ENCODE results near the gene SH3BP2.
"Not testable (repeated sequence)": the region's sequence is repeated elsewhere in the genome, so short reads cannot be mapped to it uniquely, and the experiment has no call there.

SH3BP2 gene

DNA sequence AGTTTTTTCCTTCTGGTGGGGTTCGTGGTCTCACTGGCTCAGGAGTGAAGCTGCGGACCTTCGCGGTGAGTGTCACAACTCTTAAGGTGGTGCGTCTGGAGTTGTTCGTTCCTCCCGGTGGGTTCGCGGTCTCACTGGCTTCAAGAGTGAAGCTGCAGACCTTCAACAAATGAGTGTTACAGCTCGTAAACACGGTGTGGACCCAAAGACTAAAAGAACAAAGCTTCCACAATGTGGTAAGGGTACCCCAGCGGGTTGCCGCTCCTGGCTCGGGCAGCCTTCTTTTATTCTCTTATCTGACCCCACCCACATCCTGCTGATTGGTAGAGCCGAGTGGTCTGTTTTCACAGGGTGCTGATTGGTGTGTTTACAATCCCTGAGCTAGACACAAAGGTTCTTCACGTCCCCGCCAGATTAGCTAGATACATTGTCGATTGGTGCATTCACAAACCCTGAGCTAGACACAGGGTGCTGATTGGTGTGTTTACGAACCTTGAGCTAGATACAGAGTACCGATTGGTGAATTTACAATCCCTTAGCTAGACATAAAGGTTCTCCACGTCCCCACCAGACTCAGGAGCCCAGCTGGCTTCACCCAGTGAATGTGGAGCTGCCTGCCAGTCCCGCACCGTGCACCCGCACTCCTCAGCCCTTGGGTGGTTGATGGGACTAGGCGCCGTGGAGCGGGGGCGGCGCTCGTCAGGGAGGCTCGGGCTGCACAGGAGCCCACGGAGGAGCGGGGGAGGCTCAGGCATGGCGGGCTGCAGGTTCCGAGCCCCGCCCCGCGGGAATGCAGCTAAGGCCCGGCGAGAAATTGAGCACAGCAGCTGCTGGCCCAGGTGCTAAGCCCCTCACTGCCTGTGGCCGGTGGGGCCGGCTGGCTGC, 30.2 kb upstream of the SH3BP2 start:
- not testable (repeated sequence) for DNase-seq (ENCODE audit: low read depth)

DNA sequence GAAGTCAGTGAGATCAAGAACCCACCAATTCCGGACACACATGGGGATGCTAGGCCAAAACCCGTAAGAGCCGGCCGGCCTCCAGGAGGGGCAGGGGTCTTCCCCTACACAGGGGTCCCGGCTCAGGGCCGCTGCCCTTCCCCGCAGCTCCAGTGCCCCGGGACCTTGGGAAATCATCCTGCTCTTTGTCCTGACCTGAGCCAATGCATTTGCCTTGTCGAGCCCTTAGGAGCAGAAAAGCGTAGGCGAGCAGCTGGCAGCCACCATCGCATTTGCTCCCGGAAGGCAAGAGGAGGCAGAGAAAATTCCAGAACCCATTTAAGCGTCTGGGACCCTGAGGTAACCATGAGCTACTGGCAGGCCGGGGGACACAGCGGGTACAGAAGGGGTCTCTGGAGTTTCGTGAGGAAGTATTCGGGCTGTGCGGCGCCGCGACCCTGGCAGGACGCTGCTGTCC, 29.3 kb upstream of the SH3BP2 start:
- DNase-seq (ENCODE audit: low read depth) = no peak

DNA sequence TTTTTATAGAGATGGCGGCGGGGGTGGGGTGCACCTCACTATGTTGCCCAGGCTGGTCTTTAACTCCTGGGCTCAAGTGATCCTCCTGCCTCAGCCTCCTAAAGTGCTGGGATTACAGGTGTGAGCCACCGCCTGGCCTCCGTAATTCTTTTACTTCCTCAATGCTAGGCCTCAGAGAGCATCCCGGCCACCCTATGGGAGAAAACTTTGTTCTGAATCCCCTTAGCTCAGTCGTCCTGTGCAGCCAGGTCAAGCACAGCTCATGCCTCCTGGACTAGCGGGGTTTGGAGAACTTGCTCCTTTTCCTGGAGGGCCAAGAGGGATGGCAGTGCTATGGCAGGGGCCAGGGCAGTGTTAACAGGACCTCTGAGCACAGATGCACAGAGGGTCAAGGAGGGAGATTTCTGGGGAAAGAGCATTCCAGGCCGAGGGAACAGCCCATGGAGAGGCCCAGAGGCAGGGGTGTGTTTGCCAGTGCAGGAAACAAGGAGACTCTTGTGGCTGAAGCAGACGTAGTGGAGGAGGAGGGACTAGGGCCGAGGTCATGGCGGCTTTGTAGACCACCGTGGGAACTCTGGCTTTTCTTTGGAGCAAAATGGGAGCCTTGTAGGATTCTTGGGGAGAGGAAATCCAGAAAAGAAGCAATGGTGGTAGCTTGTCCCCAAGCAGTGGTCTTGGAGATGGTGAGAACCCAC, 26.9 kb upstream of the SH3BP2 start:
- DNase-seq (ENCODE audit: low read depth) = no peak

DNA sequence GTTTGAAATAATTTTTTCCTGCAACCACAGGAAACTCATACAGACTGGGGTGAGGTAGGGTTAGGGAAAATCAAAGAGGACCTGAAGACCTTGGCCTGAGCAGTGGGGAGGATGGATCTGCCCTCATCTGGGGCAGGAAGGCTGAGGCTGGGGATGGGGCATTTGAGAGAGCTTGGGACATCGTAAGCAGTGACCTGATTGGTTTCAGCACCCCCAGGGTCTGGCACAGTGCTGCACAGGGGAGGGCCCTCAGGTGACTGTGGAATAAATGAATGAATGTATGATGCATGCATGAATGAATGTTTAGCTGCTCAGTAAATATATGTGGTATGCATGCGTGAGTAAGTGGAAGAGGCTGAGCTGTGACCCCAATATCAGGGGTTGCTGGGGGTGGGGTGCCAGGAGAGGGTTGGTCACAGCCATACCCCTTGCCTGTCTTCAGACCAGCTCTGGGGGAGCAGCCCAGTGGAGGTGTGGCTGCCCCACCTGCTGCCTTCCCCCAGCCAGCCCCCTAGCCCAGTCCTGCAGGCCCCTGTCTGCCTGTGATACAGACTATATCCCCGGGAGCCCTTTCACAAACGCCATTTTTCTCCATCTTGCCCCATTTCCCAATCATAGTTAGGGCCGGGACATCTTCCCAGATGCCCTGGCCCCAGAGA, 25.7 kb upstream of the SH3BP2 start:
- DNase-seq (ENCODE audit: low read depth) = no peak

DNA sequence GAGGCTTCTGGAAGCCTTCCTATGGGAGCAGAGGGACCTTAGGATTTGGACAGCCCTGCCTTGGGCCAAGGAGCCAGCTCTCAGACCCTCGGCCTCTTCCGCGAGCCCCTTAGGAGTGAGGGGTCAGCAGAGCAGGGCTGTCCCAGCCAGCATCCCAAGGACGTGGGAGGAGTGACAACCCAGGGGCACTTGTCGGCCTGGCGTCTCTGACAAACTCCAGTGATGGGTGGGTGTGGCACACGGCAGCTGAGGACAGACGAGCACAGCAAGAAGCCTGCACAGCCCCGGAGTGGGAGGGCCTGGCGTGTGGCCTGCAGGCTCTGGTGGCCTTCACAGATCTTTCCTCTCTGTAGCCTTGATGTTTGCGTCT, 25.2 kb upstream of the SH3BP2 start:
- DNase-seq (ENCODE audit: low read depth) = no peak

DNA sequence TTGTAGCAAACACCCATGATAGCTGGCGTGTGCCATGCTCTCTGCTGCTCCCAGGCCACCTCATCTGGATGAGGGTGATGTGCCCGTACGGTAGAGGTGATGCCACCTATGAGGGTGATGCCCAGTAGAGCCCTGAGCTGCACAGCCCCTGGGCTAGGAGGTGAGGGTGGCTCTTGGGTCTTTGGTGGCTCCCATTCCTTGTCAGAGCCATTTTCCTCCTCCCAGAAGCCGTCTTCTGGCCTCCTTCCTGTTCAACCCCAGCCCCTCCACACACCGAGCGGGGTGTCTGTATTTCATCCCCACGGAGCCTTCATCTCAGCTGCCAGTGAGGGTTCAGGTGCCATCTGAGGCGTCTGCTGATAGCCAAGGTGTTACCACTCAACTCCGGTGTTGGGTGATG, 24.8 kb upstream of the SH3BP2 start:
- DNase-seq (ENCODE audit: low read depth) = no peak

DNA sequence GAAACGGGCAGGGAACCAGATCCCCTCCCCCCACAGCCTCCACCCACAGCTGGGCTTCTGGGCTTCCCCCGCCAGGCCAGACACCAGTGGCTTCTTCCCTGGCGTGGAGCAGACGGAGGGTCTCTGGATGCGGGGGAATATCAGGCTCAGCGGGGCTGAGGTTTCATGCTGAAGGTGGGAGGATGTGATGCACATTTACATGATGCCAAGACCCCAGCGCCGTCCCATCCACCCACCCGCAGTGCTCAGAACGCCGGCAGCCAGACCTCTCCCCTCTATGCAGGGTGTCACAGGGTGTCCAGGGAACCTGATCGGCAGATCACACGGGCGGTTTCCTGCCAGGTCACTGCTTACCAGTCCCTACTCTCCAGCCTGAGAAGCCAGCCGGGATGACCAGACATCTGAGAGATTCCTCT, 24.0 kb upstream of the SH3BP2 start:
- no peak for DNase-seq (ENCODE audit: low read depth)

DNA sequence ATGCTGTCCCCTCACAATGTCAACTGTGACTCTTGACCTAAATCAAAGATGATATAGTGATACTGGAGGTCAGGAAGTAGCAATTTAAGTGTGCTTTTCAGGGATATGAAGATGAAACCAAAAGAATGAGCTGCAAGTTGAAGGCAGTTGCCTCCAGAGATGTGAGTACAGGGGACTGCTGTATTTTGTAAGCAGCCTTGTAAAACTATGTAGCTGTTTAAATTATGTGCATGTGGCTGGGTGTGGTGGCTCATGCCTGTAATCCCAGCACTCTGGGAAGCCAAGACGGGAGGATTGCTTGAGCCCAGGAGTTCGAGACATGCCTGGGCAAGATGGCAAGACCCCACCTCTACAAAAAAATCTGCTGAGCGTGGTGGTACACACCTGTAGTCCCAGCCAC, 21.6 kb upstream of the SH3BP2 start:
- DNase-seq (ENCODE audit: low read depth) = no peak

DNA sequence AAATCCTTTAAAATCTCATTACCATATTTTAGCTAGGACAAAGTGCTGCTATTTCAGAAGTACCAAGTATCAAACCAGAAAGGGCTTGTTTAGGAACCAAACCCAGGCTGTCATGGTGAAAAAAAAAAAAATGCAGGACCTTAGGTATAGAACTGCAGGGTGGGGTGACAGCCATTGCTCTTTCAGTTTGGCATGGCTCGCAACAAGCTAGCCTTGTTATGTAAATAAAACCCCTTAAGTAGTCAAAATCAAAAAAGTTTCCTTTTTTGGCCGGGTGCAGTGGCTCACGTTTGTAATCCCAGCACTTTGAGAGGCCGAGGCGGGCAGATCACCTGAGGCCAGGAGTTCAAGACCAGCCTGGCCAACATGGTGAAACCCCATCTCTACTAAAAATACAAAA, 12.2 kb upstream of the SH3BP2 start:
- not testable (repeated sequence) for DNase-seq (ENCODE audit: low read depth)

DNA sequence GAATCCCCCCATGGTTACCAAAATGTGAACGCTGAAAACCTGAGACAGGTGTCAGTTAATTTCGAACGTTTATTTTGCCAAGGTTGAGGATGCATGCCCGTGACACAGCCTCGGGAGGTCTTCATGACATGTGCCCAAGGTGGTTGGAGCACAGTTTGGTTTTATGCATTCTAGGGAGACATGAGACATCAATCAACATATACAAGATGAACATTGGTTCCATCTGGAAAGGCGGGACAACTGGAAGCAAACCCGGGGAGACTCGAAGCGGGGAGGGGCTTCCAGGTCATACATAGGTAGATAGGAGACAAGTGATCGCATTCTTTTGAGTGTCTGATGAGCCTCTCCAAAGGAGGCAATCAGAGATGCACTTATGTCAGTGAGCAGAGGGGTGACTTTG, 11.0 kb upstream of the SH3BP2 start:
- no peak for DNase-seq (ENCODE audit: low read depth)

DNA sequence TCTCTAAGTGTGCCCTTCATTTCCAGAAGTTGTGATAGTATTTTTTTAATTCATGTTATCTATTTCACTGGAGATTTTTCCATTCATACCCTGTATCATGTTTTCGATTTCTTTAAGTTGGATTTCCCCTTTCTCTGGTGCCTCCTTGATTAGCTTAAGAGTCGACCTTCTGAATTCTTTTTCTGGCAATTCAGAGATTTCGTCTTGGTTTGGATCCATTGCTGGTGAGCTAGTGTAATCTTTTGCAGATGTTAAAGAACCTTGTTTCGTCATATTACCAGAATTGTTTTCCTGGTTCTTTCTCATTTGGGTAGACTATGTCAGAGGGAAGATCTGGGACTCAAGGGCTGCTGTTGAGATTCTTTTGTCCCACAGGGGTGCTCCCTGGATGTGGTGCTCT, 9.1 kb upstream of the SH3BP2 start:
- no peak for DNase-seq (ENCODE audit: low read depth)

DNA sequence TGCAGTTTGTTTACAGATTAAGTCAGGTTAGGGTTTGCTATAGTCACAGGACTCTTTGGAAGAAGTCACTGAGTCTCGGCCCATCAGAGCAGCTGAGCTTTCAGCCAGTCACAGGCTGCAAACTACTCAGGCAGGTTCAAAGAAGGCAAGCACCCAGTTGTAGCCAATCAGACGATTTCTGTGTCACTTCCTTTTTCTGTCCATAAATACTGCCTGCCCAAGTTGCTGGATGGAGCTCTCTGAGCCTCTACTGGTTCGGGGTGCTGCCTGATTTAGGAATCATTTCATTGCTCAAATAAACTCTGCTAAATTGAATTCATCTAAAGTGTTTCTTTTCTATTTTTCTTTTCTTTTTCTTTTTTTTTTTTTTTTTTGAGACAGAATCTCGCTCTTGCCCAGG, 7.3 kb upstream of the SH3BP2 start:
- no peak for DNase-seq (ENCODE audit: low read depth)

DNA sequence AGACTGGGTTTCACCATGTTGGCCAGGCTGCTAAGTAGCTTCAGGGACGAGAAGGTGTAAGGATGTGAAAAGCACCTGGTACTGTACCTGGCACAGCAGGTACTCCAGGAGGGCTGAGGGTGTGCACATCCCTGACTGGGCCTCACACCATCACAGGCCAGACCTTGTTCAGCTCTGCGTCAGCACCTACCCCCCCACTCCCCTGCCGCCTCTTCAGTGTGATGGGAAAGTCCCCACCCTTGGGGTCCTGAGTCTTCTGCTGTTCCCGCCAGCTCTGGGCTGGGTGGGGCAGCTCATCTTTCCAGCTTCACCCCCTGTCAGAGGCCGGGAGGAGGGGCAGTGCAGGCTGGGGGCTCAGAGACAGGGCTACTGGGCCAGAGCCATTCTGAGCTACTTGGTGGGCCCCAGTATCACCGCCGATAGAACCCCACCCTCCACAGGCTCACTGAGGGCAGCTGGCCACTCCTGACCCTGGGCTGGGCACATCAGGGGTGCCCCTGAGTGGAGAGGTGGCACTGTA, 6.7 kb upstream of the SH3BP2 start:
- no peak for DNase-seq (ENCODE audit: low read depth)

DNA sequence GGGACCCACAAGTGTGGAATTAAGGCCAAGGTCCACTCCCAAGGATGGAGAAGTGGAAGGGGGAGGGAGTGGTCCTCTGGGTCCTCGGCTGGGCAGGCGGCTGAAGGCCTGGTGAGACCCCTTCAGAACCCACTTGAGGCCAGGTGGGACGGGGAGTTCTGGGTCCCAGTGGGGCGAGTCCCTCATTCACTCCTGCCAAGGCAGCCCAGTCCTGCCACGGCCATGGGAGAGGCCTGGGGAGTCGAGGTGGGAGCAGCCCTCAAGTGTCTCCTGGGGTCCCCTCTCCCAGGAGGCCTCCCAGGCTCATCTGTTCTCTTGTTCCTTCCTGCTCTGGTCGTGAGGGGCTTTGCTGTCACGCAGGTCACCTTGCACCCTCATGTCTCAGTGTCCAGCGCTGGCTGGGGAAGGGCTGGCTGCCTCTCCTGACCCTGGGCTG, 6.1 kb upstream of the SH3BP2 start:
- no peak for DNase-seq (ENCODE audit: low read depth)

DNA sequence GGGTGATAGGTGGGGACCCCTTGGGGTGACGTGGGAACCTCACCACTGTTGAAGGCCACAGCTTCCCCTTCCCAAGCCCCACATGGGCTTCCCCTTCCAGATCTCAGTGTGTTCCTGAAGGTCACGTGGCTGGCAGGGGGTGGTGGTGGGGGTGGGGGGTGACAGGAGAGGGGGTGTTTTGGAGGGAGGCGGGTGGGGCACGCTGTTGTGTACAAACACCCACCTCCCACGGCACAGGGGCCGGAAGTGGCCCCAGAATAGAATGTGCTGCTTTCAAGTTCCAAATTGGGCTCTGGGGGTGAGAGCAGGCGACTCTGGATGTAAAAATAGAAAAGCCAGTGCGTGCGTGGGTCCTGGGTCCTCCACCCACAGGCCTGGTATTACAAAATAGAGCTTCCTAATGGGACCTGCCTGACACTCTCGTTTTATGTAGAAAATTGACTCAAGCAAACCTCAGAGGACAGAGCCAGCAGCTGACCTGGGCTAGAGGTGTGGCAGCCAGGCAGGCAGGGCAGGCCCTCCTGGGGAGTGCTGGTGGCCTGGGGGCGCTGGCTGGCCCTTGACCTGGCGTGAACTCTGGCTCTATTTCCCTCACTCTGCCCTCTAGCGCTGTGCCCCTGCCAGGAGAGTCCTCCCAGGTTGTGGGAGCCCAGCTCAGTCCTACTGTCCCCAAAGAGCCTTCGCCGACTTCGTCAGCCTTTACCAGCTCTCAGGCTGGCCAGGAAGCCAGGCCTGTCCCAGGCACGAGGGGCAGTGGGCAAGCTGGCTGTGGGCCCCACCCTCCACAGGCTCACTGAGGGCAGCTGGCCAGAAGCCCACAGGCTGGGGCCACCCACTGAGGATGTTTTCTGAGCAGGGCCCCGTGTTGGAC, 5.4 kb upstream of the SH3BP2 start:
- DNase-seq (ENCODE audit: low read depth) = no peak

DNA sequence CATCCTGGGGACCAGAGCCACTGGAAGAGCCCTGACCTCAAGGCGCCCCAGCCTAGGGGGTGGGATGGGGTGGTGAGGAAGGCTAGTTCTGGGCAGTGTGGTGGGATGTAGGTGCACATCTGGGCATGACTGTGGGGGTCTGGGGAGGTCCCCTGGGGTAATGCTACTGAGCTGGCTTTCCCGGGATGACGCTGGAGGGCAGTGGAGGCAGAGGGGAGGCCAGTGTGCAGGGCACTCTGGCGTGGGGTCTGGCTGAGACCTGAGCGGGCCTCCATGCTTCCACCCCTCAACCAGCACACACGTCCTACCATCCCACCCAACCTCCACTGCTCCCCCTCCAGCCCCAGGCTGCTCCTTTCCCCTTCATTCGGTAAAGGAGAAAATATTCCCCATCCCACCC, 4.8 kb upstream of the SH3BP2 start:
- no peak for DNase-seq (ENCODE audit: low read depth)

DNA sequence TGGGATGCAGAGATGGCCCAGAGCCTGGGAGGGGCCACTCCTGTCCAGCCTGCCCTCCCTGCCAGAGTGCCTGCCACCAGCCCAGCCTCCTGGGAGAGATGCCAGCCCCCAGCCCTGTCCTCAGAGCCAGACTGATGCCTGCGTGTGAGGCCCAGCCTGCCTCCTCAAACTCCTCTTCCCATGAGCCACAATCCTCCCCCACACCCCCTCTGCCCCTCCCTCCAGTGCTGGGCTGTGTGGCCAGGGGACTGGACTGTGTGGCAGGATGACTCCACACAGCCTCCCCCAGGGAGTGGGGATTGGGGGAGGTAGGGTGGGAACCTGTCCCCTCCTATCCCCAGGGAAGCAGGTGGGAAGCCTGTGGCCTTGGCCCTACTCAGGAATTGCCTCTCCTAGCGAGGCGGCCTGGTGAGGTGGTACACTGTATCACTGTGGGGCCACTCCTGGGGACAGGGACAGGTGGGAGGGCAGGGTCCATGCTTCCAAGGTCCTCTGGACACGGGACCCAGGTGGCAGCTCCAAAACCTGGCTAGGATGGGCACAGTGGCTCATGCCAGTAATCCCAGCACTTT, 4.3 kb upstream of the SH3BP2 start:
- no peak for DNase-seq (ENCODE audit: low read depth)

DNA sequence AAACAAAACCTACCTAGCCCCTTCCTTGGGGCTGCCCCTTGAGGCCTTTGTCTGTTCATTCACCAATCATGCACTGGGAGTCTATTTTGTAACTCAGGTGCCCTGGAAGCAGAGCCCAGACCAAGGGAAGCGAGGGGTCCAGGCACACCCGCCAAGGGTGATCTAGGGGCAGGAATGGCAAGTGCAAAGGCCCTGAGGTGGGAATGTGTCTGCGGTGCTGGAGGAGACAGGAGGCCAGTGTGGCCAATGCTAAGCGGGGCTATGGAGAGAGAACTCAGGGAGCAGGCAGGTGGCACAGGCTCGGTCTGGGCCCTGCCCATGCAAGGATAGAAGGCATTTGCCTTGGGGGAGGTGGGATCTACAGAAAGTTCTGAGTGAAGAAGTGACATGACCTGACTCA, 3.5 kb upstream of the SH3BP2 start:
- DNase-seq (ENCODE audit: low read depth) = no peak

DNA sequence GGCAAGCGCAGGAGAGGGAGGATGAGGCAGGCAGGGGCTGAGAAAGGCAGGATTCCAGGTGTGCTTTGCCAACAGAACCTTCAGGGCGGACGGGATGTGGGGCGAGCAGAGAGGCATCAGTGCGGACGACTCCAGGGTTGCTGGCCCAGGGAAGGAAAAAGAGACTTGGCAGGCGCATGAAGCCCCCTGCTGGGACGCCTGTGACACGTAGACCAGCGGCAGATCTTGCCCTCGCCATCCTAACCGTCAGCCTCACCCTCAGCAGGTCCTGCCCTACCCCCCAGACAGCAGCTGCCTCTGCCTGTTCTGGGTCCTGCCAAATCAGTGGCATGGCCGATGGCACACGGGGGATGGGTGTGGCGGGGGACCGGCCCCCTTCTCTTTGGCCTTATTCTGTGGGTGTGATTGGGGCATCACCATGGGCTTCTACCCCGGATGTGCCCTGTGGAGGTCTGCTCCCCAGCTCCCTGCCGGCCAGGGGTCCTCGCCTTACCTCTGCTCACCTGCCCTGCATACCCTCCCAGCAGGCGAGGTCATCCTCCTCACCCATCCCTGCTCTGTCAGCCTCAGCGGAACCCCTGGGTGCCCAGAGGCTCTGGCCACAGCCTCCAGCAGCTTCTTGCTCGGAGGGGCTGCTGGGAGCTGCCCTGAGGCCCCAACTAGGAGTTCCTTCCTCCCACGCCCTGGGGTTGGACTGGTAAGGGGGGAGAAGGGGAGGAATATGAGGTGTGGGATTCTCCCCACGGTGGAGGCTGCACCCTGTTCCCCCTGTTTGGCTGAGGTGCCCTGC, 2.9 kb upstream of the SH3BP2 start:
- DNase-seq (ENCODE audit: low read depth) = no peak
